Measurements from ENCODE around the gene MAP7. TPM values are rescaled to one million over a fixed set of nuclear protein-coding genes. Genes with fewer than 3 reads are reported as not detected.

MAP7 gene
- polyA plus RNA-seq, 1 donor from 2014 or later = 5.1 TPM

DNA sequence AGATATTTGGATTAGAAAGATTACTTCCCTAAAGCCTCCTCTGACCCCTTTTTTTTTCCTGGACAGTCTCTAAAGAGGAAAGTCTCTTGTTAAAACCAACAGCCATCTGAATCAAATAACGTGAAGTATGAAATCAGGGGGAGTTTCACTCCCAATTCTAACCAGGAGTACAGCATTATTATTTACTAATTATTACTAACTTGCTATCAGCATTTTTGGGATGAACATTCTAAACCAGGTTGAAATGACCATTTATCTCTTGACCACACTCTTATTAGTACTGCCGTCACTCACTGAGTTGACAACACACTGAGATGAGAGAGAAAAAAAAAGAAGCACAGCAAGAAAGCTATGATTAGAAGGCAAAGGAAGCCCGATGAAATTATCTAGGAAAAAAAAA is 146.2 kb downstream of the MAP7 start:
- Histone ChIP-seq H3K9ac (ENCODE audit: low read length) (no peak overlapping the region), H3K27ac (ENCODE audit: low read length) (no peak overlapping the region), H3K4me3 (ENCODE audit: low read length) (no peak overlapping the region)

DNA sequence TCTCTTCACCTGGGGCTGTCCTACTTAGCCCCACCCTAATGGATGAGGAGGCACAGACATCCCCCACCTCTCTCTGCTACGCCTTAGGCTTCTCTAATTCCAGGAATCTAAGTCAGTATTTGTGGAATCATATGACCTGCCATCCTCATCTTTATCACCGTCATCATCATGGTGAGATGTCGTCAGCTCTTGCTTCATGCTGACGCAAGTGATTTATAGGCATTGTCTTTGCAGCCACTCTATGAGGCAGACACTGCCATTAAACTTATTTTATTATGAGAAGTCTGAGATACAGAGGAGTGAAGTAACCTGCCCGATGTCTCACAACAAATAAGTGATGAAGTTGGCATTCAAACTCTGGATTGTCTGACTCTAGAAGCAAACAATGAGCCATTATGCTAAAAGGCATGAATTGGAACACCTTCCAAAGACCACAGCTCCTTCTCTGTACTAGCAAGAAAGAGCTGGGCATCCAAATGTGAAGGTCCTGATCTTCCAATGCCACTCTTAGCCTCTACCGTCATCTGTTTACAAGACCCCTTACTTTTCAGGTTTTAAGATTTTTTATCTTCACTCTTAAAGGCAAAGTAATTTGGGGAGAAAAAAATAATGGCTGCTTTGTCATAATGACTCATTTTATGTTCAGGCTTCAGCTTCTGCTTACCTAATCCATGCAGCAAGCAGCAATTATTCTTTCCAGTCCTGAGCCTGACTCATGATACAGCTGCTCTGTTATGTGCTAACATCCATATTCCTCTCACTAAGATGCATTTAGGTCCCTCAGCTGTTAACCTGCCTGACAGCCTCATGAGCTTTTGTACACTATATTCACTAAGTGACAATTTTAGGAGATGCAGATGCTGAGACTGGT is 146.9 kb downstream of the MAP7 start:
- TF ChIP-seq EP300 (conservative IDR thresholded peaks at IDR 0.05; ENCODE audit: poor library complexity, severe bottlenecking) (no peak), MXI1 (conservative IDR thresholded peaks at IDR 0.05; ENCODE audit: poor library complexity, severe bottlenecking) (no peak), SMC3 (conservative IDR thresholded peaks at IDR 0.05; ENCODE audit: poor library complexity) (no peak), RAD21 (conservative IDR thresholded peaks at IDR 0.05) (no peak), TAF1 (IDR thresholded peaks at IDR 0.05; ENCODE audit: low read depth) (no peak)
- Histone ChIP-seq H3K4me2 (ENCODE audit: low read length) (no peak overlapping the region), H3K4me3 (ENCODE audit: low read length) (no peak overlapping the region), H3K27ac (ENCODE audit: low read length) (no peak overlapping the region), H2AFZ (ENCODE audit: low read depth, low read length) (no peak overlapping the region), H3K79me2 (replicated peaks; ENCODE audit: insufficient read depth, low read length) (no peaks in the 10 kb centered on the region), H3K9me2 (ENCODE audit: insufficient read depth, low read length) (no peaks in the 10 kb centered on the region), H3K9ac (ENCODE audit: low read length) (no peak overlapping the region), H3K27me3 (ENCODE audit: insufficient read depth, low read depth, low read length) (no peaks in the 10 kb centered on the region), H4K20me1 (ENCODE audit: insufficient read depth) (no peaks in the 10 kb centered on the region), H3F3A (ENCODE audit: insufficient read depth, low read length, poor library complexity, severe bottlenecking) (no peaks in the 10 kb centered on the region), H3K36me3 (ENCODE audit: insufficient read depth, low read length) (no peaks in the 10 kb centered on the region), H3K9me3 (ENCODE audit: low read length) (no peaks in the 10 kb centered on the region)

More for the DNA sequence above, 146.2 kb downstream of the MAP7 start:
- Histone ChIP-seq H3K79me2 (replicated peaks; ENCODE audit: insufficient read depth, low read length) (no peaks in the 10 kb centered on the region), H3K27me3 (ENCODE audit: insufficient read depth, low read depth, low read length) (no peaks in the 10 kb centered on the region), H3K9me2 (ENCODE audit: insufficient read depth, low read length) (no peaks in the 10 kb centered on the region), H2AFZ (ENCODE audit: low read depth, low read length) (no peak overlapping the region), H3K4me2 (ENCODE audit: low read length) (no peak overlapping the region), H3F3A (ENCODE audit: insufficient read depth, low read length, poor library complexity, severe bottlenecking) (no peaks in the 10 kb centered on the region), H3K9me3 (ENCODE audit: low read length) (no peaks in the 10 kb centered on the region), H4K20me1 (ENCODE audit: insufficient read depth) (no peaks in the 10 kb centered on the region), H3K36me3 (ENCODE audit: insufficient read depth, low read length) (no peaks in the 10 kb centered on the region)
- TF ChIP-seq, protein P1, sequence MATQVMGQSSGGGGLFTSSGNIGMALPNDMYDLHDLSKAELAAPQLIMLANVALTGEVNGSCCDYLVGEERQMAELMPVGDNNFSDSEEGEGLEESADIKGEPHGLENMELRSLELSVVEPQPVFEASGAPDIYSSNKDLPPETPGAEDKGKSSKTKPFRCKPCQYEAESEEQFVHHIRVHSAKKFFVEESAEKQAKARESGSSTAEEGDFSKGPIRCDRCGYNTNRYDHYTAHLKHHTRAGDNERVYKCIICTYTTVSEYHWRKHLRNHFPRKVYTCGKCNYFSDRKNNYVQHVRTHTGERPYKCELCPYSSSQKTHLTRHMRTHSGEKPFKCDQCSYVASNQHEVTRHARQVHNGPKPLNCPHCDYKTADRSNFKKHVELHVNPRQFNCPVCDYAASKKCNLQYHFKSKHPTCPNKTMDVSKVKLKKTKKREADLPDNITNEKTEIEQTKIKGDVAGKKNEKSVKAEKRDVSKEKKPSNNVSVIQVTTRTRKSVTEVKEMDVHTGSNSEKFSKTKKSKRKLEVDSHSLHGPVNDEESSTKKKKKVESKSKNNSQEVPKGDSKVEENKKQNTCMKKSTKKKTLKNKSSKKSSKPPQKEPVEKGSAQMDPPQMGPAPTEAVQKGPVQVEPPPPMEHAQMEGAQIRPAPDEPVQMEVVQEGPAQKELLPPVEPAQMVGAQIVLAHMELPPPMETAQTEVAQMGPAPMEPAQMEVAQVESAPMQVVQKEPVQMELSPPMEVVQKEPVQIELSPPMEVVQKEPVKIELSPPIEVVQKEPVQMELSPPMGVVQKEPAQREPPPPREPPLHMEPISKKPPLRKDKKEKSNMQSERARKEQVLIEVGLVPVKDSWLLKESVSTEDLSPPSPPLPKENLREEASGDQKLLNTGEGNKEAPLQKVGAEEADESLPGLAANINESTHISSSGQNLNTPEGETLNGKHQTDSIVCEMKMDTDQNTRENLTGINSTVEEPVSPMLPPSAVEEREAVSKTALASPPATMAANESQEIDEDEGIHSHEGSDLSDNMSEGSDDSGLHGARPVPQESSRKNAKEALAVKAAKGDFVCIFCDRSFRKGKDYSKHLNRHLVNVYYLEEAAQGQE (IDR thresholded peaks at IDR 0.05; ENCODE audit: borderline replicate concordance) = no peak
- TF ChIP-seq EP300 (conservative IDR thresholded peaks at IDR 0.05; ENCODE audit: poor library complexity, severe bottlenecking) = no peak
- TF ChIP-seq RAD21 (conservative IDR thresholded peaks at IDR 0.05) = no peak
- TF ChIP-seq POLR2AphosphoS5 (IDR thresholded peaks at IDR 0.05) = no peak
- TF ChIP-seq EZH2 (IDR thresholded peaks at IDR 0.05; ENCODE audit: borderline replicate concordance, insufficient read depth, low read length, poor library complexity, severe bottlenecking) = no peak
- TF ChIP-seq MXI1 (conservative IDR thresholded peaks at IDR 0.05; ENCODE audit: poor library complexity, severe bottlenecking) = no peak
- no peak for TF ChIP-seq SMC3 (conservative IDR thresholded peaks at IDR 0.05; ENCODE audit: poor library complexity)
- no peak for TF ChIP-seq TAF1 (IDR thresholded peaks at IDR 0.05; ENCODE audit: low read depth)
- TF ChIP-seq, protein P2, sequence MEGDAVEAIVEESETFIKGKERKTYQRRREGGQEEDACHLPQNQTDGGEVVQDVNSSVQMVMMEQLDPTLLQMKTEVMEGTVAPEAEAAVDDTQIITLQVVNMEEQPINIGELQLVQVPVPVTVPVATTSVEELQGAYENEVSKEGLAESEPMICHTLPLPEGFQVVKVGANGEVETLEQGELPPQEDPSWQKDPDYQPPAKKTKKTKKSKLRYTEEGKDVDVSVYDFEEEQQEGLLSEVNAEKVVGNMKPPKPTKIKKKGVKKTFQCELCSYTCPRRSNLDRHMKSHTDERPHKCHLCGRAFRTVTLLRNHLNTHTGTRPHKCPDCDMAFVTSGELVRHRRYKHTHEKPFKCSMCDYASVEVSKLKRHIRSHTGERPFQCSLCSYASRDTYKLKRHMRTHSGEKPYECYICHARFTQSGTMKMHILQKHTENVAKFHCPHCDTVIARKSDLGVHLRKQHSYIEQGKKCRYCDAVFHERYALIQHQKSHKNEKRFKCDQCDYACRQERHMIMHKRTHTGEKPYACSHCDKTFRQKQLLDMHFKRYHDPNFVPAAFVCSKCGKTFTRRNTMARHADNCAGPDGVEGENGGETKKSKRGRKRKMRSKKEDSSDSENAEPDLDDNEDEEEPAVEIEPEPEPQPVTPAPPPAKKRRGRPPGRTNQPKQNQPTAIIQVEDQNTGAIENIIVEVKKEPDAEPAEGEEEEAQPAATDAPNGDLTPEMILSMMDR (IDR thresholded peaks at IDR 0.05; ENCODE audit: poor library complexity, severe bottlenecking) = no peak

Measured in neural cell (in vitro differentiated cells).